ENCODE data around the gene NECTIN3.

DNA sequence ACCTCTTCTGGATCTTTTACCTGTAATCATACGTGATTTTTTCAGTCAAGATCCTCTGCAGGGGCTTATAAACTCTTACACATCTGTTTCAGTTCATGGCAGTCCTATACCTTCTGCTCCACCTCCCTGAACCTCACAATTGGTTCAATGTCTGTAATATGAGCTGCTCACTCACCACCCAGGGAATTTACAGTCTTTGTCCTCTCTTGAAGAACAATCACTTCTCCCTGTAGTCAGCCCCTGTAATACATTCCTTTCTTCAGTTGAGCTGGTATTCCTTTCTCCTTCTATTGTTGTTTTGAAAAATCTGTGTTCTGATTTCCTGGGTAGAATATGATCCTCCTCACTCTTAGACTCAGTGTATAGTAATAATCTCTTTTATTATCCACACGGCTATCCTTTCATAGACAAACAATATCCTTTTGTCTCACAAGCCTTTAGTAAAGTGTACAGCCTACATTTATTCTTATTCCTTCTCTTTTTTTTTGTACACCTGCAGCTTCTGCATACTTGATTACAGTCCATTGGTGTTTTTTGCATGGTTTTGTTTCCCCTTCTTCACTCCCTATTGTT is 101.8 kb downstream of the NECTIN3 start:
- TF ChIP-seq POLR2AphosphoS5 (IDR thresholded peaks at IDR 0.05) (no peak), POLR2A (IDR thresholded peaks at IDR 0.05) (no peak)
- TF ChIP-seq, protein P1, sequence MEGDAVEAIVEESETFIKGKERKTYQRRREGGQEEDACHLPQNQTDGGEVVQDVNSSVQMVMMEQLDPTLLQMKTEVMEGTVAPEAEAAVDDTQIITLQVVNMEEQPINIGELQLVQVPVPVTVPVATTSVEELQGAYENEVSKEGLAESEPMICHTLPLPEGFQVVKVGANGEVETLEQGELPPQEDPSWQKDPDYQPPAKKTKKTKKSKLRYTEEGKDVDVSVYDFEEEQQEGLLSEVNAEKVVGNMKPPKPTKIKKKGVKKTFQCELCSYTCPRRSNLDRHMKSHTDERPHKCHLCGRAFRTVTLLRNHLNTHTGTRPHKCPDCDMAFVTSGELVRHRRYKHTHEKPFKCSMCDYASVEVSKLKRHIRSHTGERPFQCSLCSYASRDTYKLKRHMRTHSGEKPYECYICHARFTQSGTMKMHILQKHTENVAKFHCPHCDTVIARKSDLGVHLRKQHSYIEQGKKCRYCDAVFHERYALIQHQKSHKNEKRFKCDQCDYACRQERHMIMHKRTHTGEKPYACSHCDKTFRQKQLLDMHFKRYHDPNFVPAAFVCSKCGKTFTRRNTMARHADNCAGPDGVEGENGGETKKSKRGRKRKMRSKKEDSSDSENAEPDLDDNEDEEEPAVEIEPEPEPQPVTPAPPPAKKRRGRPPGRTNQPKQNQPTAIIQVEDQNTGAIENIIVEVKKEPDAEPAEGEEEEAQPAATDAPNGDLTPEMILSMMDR (IDR thresholded peaks at IDR 0.05): no peak

Data from upper lobe of left lung (tissue), 4 donors.